DOHH2 (cell line): ENCODE results near the gene RGCC.

Experiments
- CTCF ChIP-seq: fragments of 200-600 bp; sonication (generic); IDR thresholded peaks from one replicate; pipeline ENCODE4 v1.5.1; 2014; ENCODE audit warnings: antibody characterized with exemption, mild to moderate bottlenecking, low read depth, low read length; ENCODE audit not compliant: poor library complexity, severe bottlenecking
- EZH2phosphoT487 ChIP-seq: fragments of 200-600 bp; sonication (generic); IDR thresholded peaks from 2 replicates; pipeline ENCODE4 v1.6.1; 2017; ENCODE audit warnings: borderline replicate concordance, mild to moderate bottlenecking, antibody characterized with exemption, low read length, moderate library complexity, mixed read lengths

GRCh38 chr13:41496420-41497234 is 39.3 kb downstream of the RGCC start:
- TF ChIP-seq CTCF = no peak
- TF ChIP-seq EZH2phosphoT487 = no peak
